GM21515 (cell line): ENCODE data around the gene SYCP1.
"Not testable (repeated sequence)": the region's sequence is repeated elsewhere in the genome, so short reads cannot be mapped to it uniquely, and the experiment has no call there.

Experiments used
- ATAC-seq: cut with Tn5 transposase; IDR thresholded peaks from one replicate; pipeline ENCODE4 v1.9.1; 2021; ENCODE audit not compliant: unreplicated experiment

The SYCP1 gene

DNA sequence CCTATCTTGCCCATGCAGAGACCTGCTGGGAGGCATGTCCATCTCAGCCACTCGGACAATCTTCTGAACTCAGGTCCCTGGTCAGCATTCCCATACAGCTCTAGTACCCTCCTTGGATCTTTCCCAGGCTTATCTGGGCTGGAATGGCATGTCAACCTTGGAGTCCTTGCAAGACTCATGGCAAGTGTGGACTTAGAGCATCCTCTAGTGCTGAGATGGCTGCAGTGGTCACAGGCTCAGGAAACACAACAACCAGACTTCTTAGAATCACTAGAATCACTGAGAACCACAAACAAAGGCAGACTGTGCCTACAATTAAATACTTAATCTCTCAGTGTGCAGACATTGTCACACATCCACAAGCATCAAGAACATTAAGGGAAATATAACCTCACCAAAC lies 101.9 kb downstream of the SYCP1 start:
- no peak for ATAC-seq

DNA sequence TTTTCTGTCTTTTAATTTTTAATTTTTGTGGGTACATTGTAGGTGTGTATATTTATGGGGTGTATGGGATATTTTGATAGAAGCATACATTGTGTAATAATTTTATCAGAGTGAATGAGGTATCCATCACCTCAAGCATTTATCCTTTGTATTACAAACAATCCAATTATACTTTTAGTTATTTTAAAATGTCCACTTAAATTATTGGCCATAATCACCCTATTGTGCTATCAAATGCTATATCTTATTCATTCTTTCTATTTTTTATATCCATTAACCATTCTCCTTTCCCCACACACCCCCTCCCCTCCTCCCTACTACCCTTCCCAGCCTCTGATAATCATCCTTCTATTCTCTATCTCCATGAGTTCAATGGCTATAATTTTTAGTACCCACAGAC lies 104.8 kb downstream of the SYCP1 start:
- ATAC-seq = no peak

DNA sequence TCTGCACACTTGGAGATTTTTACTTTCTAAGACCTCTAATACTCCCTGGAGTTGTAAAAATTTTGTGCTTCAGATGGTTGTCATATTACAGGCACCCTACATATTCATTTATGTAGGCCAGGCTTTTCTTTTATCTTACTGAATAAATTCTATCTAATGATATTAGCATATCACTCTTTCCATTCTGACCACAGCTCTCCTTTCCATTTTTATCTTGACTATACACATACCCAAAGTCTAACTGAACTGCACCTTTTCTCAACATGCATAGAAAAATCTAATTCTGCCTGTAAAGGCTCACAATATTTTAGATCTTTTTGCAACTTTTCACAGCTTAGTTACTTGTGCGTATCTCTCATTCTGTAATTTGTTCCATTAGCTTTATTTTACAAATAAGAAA lies 122.2 kb downstream of the SYCP1 start:
- no peak for ATAC-seq

DNA sequence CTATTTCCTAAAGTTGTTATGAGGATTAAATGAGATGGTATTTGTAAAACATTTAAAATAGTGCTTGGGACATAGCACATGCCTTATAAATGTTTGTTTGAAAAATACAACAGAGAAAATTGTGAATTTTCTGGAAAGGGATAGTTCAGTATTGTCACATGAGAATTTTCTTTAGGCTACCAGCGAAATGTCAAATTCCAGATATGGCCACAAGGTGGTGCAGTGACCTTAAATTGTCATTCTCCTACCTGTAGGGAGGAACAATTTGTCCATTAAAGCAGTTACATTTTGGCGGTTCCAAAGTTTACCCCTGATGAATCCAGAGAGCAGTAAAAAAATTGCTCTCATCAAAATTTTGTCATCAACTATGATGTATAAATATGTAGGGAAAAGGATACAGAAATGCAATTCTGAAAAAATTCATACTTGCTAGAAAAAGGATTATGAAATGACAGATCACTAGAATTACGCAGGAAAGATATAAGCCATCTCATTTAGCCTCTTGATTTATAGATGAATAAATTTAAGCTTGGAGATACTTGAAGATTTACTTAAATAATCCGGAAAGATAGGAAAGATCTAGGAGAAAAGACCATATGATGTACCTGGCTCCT lies 124.7 kb downstream of the SYCP1 start:
- ATAC-seq = no peak

DNA sequence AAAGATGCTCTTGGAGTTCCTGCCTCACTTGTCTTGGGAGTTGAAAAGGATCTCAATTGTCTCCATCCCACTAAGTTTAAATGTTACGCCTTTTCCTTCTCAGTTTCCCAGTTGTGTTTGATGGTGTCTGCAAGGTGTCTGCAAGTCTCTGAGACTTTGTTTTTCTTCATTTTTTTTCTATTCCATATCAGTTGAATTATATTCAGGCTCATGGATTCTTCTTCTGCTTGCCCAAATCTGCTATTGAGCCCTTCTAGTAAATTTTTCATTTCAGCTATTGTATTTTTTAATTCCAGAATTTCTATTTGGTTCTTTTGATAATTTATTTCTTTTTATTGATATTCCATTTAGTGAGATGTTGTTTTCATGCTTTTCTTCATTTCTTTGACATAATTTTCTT lies 127.6 kb downstream of the SYCP1 start:
- no peak for ATAC-seq

DNA sequence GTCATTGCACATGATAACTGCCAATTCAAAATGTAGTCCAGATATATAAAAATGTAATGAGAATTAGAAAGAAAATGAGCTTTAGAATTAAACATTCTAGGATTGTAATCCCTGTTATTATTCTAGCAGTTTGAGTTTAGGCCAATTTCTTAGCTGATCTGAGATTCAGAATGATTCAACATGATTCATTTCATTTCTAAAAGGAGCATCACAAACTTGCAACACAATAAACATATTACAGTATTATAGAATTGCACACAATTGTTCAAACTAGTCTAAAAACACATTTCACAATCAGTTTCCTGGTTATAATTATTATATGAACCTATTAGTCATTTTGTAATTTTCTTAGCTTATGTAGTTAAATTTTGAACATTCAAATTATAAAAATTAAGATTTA lies 131.6 kb downstream of the SYCP1 start:
- ATAC-seq = no peak

DNA sequence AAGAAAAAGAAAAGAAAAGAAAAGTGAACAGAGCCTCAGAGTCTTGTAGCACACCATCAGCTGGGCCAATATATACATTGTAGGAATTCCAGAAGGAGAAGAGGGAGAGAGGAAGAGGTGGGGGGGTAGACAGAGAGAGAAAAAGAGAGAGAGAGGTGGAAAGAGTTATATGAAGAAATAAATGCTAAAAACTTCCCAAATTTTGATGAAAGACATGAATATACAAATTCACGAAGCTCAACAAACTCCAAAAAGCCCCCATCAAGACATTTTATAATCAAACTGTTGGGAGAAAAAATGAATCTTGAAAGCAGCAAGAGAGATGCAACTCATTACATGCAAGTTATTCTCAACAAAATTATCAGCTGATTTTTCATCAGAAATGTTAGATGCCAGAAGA lies 133.4 kb downstream of the SYCP1 start:
- no peak for ATAC-seq

DNA sequence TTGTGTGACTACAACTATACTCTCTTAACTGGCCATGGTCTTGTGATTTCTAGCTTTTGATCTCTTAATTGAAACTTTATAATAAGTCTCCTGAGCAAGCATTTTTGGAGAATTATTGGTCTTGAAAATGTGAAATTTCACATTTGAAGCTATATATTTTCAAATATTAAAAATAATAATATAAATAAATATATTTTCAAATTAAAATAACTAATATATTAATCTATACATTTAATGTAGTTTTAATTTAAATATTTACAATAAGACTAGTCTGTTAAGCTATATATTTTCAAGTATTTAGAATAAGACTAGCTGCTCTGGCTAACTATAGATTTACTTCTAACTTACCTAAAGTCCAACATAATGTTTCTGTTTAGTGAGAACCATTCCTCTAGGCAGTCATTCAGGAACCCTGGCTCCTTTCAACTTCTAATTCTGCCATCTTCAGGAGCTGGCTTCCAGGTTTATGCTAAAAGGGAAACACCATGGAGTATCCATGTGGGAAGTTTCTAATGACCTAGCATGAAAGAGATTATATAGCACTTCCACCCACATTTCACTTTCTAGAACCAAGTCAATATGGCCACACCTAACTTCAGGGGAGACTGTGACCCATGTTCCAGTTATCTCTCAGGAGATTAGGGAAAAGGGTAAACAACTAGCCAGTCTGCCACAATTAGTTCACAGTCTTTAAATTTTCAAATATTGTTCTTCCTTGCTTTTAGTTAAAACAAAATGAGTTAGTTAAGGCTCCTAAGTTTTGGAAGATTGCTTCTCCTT lies 143.0 kb downstream of the SYCP1 start:
- ATAC-seq = no peak

DNA sequence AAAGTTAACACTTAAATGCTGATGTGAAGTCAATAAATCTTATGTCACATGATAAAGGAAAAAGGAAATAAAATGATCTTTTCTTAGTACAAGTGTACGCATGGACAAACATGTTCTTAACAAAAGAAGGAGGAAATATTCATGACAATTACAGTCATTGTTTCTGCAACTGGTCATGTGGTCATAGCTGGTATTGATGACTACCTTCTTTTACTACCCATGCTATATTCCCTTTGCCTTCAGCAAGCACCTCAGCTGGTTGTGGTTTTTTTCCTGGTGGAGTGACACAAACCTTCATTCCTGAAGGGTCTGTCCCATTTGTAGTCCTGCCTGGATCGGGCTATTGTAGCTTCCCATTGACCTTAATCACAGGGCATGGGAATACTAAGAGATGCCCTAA lies 151.5 kb downstream of the SYCP1 start:
- ATAC-seq = no peak

DNA sequence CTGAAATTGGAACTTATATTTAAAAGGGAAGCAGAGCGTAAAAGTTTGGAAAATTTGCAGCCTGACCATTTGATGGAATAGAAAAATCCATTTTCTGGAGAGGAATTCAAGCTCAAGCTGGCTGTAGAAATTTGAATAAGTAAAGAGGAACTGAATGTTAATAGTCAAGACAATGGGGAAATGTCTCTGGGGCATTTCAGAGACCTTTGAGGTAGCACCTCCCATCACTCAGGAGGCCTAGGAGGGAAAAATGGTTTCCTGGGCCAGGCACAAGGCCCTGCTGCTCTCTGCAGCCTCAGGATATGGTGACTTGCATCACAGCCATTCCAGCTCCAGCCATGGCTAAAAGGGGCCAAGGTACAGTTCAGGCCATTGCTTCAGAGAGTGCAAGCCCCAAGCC lies 157.3 kb downstream of the SYCP1 start:
- no peak for ATAC-seq

DNA sequence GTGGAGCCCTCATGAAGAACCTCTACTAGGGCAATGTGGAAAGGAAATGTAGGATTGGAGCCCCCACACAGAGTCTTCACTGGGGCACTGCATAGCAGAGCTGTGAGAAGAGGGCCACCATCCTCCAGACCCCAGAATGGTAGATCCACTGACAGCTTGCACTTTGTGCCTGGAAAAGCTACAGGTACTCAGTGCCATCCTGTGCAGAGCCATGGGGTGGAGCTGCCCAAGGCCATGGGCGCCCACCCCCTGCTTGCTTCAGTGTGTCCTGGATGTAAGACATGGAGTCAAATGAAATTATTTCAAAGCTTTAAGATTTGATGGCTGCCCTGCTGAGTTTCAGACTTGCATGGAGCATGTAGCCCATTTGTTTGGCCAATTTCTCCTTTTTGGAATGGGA lies 157.8 kb downstream of the SYCP1 start:
- no peak for ATAC-seq

DNA sequence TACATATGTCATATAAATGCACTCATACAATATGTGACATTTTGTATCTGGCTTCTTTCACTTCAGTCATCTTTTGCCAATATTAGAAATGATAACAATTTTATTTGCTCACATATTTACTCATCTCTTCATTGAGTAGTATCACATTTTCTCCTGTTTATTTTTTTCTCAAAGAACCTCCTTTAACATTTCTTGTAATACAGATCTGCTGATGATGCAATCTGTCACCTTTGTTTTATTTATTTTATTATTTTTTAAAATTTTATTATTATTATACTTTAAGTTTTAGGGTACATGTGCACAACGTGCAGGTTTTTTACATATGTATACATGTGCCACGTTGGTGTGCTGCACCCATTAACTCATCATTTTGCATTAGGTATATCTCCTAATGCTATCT lies 159.1 kb downstream of the SYCP1 start:
- ATAC-seq = no peak

DNA sequence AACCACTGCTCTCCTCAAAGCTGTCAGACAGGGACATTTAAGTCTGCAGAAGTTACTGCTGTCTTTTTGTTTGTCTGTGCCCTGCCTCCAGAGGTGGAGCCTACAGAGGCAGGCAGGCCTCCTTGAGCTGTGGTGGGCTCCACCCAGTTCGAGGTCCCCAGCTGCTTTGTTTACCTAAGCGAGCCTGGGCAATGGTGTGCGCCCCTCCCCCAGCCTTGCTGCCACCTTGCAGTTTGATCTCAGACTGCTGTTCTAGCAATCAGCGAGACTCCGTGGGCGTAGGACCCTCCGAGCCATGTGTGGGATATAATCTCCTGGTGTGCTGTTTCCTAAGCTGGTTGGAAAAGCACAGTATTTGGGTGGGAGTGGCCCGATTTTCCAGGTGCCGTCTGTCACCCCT lies 164.9 kb downstream of the SYCP1 start:
- not testable (repeated sequence) for ATAC-seq

DNA sequence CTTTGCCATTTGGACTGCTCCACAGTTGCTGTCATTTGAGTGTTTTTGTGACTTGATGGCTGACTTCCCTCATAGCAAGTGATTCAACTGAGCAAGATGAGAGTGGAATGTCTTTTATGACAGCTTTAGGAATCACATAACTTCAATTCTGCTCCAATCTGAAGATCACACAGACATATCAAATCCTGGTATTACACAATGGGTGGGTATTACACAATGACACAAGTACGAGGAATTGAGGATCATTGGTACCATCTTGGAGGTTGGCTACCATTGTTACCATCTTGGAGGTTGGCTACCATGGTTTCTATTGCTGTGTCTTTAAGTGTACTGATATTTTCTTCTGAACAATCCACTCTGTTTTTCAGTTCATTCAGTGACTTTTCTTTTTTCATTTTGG lies 166.5 kb downstream of the SYCP1 start:
- no peak for ATAC-seq

DNA sequence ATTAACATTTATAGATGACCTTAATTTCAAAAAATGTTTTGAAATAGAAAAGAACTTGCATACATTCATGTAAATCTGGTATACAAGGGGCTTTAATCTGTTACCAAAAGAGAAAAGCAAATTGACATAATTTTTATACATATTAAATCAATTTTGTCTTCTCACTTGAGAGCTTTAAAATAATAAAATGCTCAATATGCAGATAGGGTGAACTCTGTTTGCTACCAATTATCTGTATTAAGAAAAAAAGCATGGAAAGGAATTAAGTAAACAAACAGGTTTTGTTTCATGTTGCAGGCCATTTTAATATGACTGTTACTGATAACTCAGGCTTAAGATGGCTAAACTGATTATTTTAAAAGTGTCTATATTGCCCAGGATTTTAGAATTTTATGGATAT lies 168.9 kb downstream of the SYCP1 start:
- ATAC-seq = no peak

DNA sequence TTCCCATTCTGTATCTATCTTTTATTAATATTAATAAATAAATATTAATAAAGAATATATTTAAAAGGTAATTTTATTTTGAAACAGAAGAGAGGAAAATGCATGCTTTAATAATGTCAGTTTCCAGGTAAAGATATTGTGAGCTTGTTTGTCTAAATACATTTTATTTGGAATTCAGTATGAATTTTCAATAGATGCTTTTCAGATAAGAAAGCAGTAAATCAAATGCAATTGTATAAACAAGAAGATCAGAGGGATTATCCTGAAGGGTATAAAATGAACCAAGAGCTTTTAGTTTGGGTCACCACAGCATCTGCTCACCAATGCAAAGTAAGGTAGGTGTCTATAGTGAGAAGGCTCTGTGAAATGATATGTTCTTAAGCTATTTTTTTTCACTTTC lies 174.9 kb downstream of the SYCP1 start, which contains the start of gene TSHB:
TSHB (plus strand) TSS at position 301 of the 400 bp plus-strand sequence. CDS start 3,537 bp downstream, outside the sequence.
- ATAC-seq = no peak

DNA sequence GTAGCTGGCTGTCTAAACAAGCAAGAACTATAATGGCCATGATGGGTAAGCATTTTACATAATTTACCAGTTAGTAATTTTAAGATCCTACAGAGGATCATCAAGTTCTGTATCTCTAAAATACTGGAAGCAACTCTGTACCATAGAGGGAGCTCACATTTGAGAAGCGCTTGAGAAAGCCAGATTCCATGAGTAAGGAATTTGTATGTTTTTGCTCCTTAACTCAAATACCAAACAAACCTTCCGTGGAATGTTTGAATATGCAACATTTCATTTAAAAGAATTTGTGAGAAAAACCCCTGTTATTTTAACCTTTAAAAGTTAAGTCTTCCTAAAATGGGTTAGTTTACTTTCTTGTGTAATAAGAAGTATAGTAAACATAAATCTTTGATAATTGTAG lies 176.9 kb downstream of the SYCP1 start:
- ATAC-seq = no peak

DNA sequence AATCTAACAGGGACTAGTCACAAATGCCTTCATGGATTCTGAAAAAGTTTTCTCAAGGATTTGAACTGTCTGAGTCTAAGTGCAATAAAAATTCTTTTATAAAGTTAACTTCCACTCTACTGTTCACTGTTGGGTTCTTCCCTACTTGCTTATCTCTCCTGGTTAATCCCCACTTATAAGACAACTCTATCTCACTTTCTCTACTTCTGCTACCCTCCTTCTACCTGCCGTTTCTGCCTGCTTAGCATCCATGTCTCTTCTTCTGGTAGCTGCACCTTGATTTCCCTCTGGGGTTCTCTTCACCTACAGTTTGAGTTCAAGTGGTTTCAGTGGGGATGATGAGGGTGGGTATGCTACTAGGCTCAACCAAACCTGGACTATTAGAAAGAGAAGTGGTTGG lies 181.0 kb downstream of the SYCP1 start:
- no peak for ATAC-seq

DNA sequence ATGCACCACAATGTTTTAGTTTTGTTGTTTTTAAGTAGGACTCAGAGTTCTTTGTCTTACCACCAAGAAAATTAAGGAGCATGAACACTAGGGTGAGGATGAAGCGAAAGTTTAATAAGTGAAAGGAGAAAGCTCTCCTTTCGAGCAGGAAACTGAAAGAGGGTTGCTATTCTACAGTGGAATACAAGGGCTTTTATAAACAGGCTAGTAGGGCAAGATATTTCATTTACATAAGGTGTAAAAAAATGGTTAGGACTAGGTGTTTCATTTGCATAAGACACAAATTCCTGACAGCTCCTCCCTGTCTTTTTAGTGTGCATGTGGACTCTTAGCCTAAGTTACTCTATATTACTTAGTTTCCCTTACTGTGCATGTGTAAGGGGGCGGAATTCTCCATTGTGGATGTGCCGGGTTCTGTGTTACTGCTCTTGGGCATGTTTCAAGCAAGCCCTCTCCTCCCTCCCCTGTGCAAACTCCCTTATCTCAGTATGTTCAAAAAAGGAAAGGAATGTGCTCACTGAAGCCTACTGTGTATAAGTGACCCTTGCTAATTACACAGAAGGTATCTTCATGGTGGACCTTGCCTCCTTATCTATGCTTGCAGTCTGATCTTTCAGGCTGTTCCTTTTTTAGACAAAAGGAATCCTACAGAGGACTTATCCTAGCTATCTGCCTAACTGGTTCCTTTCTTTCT lies 182.3 kb downstream of the SYCP1 start:
- ATAC-seq = no peak

DNA sequence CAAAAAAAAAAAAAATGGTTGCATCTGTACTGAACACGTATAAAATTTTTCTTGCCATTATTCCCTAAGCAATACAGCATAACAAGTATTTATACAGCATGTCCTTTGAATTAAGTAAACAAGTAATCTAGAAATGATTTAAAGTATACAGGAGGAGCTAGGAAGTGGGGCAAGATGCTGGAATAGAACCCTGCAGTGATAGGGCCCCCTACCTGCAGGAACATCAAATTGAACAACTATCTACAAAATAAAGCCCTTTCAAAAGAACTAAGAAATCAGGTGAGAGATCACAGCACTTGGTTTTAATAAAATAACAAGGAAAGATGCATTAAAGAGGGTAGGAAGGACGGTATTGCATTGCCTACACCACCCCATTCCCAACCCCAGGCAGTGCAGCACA lies 185.8 kb downstream of the SYCP1 start:
- ATAC-seq = no peak

DNA sequence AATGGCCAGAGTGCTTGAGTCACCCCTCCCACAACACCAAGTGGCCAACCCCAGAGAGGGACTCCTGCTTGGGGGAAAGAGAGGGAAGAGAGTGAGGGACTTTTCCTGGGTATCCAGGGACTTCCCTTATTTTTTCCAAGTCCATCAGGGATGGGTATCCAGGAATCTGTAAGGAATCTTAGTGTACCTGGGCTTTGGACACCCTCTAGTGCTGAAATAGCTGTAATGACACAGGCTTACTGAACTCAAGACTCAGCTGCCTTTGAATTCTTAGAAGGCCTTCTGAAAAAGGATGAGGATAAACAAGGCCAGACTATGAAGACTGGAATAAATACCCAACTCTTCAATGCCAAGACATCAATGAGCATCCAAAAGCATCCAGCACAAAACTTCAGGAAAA lies 187.0 kb downstream of the SYCP1 start:
- ATAC-seq = no peak
